Smooth muscle cell (in vitro differentiated cells): ENCODE measurements around the gene CSGALNACT2. TPM values are rescaled to one million over a fixed set of nuclear protein-coding genes. Genes with fewer than 3 reads are reported as not detected.

Source experiments
- DNase-seq: peaks from one replicate; lab custom pipeline; 2025; ENCODE audit not compliant: unreplicated experiment; lab: John Stamatoyannopoulos, UW
- H2AFZ ChIP-seq: fragments of 200-600 bp; sonication (generic); 2 replicates; pipeline ENCODE4 v1.6.0; 2016; ENCODE audit warnings: antibody characterized with exemption, low read depth, mild to moderate bottlenecking
- H3F3A ChIP-seq: fragments of 200-600 bp; sonication (generic); 2 replicates; pipeline ENCODE4 v1.6.0; 2017; ENCODE audit warnings: antibody characterized with exemption, low read depth
- H3K27ac ChIP-seq: fragments of 200-600 bp; sonication (generic); 2 replicates; pipeline ENCODE4 v1.5.1; 2016; ENCODE audit warnings: low read depth, mild to moderate bottlenecking
- H3K27me3 ChIP-seq: fragments of 200-600 bp; sonication (generic); 2 replicates; pipeline ENCODE4 v1.6.1; 2016; ENCODE audit warnings: low read depth, mild to moderate bottlenecking
- H3K36me3 ChIP-seq: fragments of 200-600 bp; sonication (generic); 2 replicates; pipeline ENCODE4 v1.5.1; 2016; ENCODE audit warnings: low read depth
- H3K4me1 ChIP-seq: fragments of 200-600 bp; sonication (generic); 2 replicates; pipeline ENCODE4 v1.5.1; 2016; ENCODE audit warnings: low read depth
- H3K4me2 ChIP-seq: fragments of 200-600 bp; sonication (generic); 2 replicates; pipeline ENCODE4 v1.6.0; 2016; ENCODE audit warnings: mild to moderate bottlenecking
- H3K4me3 ChIP-seq: fragments of 200-600 bp; sonication (generic); 2 replicates; pipeline ENCODE4 v1.5.1; 2016; ENCODE audit warnings: mild to moderate bottlenecking
- H3K79me2 ChIP-seq: fragments of 200-600 bp; sonication (generic); 2 replicates; pipeline ENCODE4 v1.6.0; 2016; ENCODE audit warnings: low read depth, mild to moderate bottlenecking
- H3K9ac ChIP-seq: fragments of 200-600 bp; sonication (generic); 2 replicates; pipeline ENCODE4 v1.6.0; 2016; ENCODE audit warnings: low read depth
- H3K9me3 ChIP-seq: fragments of 200-600 bp; sonication (generic); replicated peaks from 2 replicates; pipeline ENCODE4 v1.5.1; 2016; ENCODE audit warnings: low read depth
- H4K20me1 ChIP-seq: fragments of 200-600 bp; sonication (generic); 2 replicates; pipeline ENCODE4 v1.6.0; 2016; ENCODE audit warnings: low read depth
- CTCF ChIP-seq: fragments of 200-600 bp; sonication (generic); IDR thresholded peaks from 2 replicates; pipeline ENCODE4 v1.5.1; 2017; ENCODE audit warnings: borderline replicate concordance, mild to moderate bottlenecking, antibody characterized with exemption; ENCODE audit not compliant: insufficient read depth, poor library complexity, severe bottlenecking
- WGBS: methylation state at CpG from one replicate; pipeline ENCODE4 v1.1.7; 2016; ENCODE audit warnings: low lambda C conversion rate; 5-methylcytosine and 5-hydroxymethylcytosine counted together
- polyA plus RNA-seq: library from polyadenylated mRNA; unstranded; fragments of >200 nt; fragmentation: Nextera tagmentation; extraction: Ambion mirVana; gene quantifications from 2 replicates; pipeline ENCODE4 v1.2.1, GENCODE V29; 2016
- total RNA-seq: library from RNA; depleted of rRNA; stranded (reverse); fragments of >200 nt; gene quantifications from 2 replicates; pipeline ENCODE4 v1.2.3, GENCODE V29; 2014

The CSGALNACT2 gene
- total and polyA plus RNA-seq, 2 experiments from 2014 or later = 35.6 to 40.4 TPM

- Histone ChIP-seq H3K9ac (no peak overlapping the region), H3F3A (no peaks in the 10 kb centered on the region), H3K36me3 (no peaks in the 10 kb centered on the region), H3K4me2 (no peak overlapping the region), H2AFZ (no peak overlapping the region), H3K4me1 (no peaks in the 10 kb centered on the region), H4K20me1 (no peaks in the 10 kb centered on the region), H3K9me3 (no peaks in the 10 kb centered on the region), H3K79me2 (no peaks in the 10 kb centered on the region), H3K27ac (no peak overlapping the region), H3K27me3 (peaks cover 71% of the 10 kb centered on the region), H3K4me3 (no peak overlapping the region)
- no peak for TF ChIP-seq CTCF
- WGBS = 94% methylated on average over 8 of the region's 8 CpGs
- no peak for DNase-seq
Measured at GRCh38 chr10:43226851-43227845, 88.9 kb downstream of the CSGALNACT2 start.

- Histone ChIP-seq H2AFZ (no peak overlapping the region), H3K4me3 (no peak overlapping the region), H3K27me3 (peaks cover 74% of the 10 kb centered on the region), H4K20me1 (no peaks in the 10 kb centered on the region), H3K9ac (no peak overlapping the region), H3K79me2 (no peaks in the 10 kb centered on the region), H3K27ac (no peak overlapping the region), H3F3A (no peaks in the 10 kb centered on the region), H3K4me1 (no peaks in the 10 kb centered on the region), H3K36me3 (no peaks in the 10 kb centered on the region), H3K4me2 (no peak overlapping the region), H3K9me3 (no peaks in the 10 kb centered on the region)
- no peak for TF ChIP-seq CTCF
- DNase-seq = no peak
- 79% methylated on average over 14 of the region's 14 CpGs for WGBS
Measured at GRCh38 chr10:43227911-43228782, 89.9 kb downstream of the CSGALNACT2 start.

GRCh38 chr10:43228783-43229207, 90.5 kb downstream of the CSGALNACT2 start:
- H3F3A ChIP-seq = no peaks in the 10 kb centered on the region
- DNase-seq = no peak
- no peaks in the 10 kb centered on the region for H3K9me3 ChIP-seq
- no peaks in the 10 kb centered on the region for H3K79me2 ChIP-seq
- H3K27me3 ChIP-seq = peaks cover 76% of the 10 kb centered on the region
- no peak overlapping the region for H2AFZ ChIP-seq
- WGBS = 28% methylated on average over 20 of the region's 23 CpGs
- H3K4me3 ChIP-seq = peak overlapping the region; percentile 42
- H3K4me2 ChIP-seq = peak overlapping the region; percentile 87
- no peak overlapping the region for H3K9ac ChIP-seq
- no peak for TF ChIP-seq CTCF
- no peaks in the 10 kb centered on the region for H3K4me1 ChIP-seq
- H3K27ac ChIP-seq = no peak overlapping the region
- no peaks in the 10 kb centered on the region for H4K20me1 ChIP-seq
- H3K36me3 ChIP-seq = no peaks in the 10 kb centered on the region
